Activated T-helper 9 cell treated with anti-CD3 and anti-CD28 coated beads, Interleukin-2, amount 50 U/mL, for 16 hours (primary cell): Measurements from ENCODE around the gene RPL10.
"Not testable (repeated sequence)": the region's sequence is repeated elsewhere in the genome, so short reads cannot be mapped to it uniquely, and the experiment has no call there.

ENCODE experiments used
- DNase-seq: peaks from one replicate; pipeline ENCODE4 v3.0.0-alpha.2; 2020; ENCODE audit warnings: low read depth

RPL10 gene

DNA sequence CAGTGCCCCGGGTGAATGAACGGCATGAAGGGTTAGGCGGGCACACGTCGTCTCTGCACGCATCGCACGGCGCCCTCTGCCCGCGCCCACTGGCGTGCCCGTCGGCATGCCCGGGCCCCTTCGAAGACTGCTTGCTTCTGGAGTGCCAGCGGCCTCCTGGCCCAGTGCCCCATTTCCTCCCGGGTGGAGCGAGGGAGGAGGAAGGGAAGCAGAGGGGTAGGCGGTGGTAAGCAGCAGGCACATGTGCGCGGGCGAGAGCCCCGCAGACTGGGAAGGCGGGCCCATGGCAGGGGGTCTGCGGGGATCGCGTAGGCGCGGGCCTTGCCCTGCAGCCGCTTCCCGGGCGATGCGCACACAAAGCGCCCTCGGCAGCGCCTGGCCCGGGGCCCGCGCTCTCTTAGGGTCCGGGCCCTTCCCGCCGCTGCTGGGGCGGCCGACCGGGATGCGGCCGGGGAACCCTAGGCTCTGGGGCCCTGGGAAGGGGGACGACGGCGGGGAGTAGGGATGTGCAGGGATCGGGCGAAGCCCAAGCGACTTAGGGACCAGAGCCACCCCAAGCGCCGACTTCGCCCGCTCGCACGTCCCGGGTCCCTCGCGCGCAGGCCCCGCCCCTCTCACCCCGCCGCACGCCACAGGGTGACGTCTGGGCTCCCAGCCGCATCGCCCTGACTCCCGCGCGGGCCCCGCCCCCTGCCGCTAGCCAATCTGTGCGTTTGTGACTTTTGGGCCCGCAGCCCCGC is 19.9 kb upstream of the RPL10 start:
- no peak for DNase-seq

DNA sequence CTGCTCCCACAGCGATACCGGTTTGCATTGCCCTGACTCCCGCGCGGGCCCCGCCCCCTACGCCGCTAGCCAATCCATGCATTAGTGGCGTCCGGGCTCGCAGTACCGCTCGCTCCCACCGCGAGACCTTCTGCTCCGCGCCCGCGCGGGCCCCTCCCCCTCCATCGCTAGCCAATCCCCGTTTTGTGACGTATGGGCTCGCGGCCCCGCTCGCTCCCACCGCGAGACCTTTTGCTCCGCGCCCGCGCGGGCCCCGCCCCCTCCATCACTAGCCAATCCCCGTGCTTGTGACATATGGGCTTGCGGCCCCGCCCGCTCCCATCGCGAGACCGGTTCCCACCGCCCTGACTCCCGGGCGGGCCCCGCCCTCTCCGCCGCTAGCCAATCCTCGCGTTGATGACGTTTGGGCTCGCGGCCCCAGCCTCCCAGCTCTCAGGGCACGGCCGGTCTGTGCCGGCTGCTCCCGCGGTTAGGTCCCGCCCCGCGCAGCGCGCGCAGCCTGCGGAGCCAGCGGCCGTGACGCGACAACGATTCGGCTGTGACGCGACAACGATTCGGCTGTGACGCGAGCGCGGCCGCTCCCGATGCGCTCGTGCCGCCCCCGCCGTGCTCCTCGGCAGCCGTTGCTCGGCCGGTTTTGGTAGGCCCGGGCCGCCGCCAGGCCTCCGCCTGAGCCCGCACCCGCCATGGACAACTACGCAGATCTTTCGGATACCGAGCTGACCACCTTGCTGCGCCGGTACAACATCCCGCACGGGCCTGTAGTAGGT is 19.2 kb upstream of the RPL10 start, which contains the start of gene EMD:
Gene EMD, plus strand, starts transcription at position 497 of the 770 bp plus-strand sequence. Its CDS starts 190 bp downstream, at position 687.
- peak; percentile 94 for DNase-seq

DNA sequence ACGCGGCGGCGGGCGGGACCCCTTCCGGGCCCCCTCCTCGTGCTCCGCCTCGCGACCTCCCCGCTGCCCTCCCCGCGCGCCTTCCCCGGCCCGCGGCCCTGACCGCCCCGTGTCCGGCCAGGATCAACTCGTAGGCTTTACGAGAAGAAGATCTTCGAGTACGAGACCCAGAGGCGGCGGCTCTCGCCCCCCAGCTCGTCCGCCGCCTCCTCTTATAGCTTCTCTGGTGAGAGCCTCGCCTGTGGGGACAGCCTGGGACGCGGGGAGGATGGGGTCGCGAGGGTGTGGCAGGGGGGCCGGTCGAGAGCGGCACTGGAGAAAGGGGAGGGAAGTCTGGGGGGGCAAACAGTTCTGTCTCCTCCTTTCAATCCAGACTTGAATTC is 18.6 kb upstream of the RPL10 start:
- DNase-seq, result no peak

DNA sequence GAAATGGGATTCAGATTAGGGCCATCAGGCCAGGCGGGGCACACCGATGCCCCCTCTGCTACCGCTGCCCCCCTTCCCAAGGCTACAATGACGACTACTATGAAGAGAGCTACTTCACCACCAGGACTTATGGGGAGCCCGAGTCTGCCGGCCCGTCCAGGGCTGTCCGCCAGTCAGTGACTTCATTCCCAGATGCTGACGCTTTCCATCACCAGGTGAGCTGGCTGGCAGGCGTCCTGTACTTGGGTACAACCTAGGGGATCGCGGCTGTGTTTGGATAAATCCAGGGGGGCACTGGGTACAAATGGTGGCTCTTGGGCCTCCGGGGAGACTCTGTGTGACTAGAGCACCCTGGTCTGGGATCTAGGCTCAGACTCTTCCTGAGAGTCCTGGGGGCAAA is 18.0 kb upstream of the RPL10 start:
- DNase-seq, result no peak

DNA sequence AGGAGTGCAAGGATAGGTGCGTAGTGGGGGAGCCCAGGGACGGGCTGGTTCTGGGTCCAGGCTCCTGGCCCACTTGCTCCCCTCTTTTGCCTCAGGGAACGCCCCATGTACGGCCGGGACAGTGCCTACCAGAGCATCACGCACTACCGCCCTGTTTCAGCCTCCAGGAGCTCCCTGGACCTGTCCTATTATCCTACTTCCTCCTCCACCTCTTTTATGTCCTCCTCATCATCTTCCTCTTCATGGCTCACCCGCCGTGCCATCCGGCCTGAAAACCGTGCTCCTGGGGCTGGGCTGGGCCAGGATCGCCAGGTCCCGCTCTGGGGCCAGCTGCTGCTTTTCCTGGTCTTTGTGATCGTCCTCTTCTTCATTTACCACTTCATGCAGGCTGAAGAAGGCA is 17.4 kb upstream of the RPL10 start:
- no peak for DNase-seq

DNA sequence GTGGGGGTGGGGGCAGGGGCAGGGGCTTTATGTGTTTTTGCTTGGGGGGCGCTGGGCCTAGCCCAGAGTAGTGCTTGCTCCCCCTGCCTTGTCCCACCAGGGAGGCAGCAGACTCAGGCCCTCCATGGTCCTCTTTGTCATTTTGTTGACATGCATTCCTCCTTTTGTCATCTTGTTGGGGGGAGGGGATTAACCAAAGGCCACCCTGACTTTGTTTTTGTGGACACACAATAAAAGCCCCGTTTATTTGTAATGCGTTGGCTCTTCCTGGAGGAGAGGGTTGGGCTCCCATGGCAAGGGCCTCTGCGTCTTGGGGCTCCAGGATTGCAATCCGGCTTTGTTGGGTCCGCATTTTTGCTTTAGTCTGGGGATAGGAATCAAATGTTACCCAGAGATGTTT is 16.9 kb upstream of the RPL10 start:
- DNase-seq, result no peak

DNA sequence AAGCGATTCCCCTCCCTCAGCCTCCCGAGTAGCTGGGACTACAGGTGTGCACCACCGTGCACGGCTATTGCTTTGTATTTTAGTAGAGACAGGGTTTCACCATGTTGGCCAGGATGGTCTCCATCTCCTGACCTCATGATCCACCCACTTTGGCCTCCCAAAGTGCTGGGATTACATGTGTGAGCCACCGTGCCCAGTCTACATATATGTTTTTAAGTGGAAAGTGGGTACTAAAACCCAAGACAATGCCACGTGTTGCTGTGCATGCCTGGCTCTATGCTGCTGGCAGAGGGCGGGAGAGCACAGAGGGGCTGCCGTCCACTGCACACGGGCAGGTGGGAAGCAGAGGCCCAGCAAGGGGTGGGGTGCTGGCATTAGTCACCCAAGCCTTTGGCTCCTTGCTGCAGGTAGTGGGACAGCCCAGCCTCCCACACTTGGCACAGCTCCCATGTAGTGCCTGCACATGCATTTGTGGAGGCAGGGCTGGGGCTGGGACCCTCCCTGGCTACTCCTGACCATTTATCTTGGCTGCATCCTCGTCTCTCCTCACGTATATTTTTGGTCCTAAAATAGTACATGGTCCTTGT is 15.6 kb upstream of the RPL10 start:
- no peak for DNase-seq

DNA sequence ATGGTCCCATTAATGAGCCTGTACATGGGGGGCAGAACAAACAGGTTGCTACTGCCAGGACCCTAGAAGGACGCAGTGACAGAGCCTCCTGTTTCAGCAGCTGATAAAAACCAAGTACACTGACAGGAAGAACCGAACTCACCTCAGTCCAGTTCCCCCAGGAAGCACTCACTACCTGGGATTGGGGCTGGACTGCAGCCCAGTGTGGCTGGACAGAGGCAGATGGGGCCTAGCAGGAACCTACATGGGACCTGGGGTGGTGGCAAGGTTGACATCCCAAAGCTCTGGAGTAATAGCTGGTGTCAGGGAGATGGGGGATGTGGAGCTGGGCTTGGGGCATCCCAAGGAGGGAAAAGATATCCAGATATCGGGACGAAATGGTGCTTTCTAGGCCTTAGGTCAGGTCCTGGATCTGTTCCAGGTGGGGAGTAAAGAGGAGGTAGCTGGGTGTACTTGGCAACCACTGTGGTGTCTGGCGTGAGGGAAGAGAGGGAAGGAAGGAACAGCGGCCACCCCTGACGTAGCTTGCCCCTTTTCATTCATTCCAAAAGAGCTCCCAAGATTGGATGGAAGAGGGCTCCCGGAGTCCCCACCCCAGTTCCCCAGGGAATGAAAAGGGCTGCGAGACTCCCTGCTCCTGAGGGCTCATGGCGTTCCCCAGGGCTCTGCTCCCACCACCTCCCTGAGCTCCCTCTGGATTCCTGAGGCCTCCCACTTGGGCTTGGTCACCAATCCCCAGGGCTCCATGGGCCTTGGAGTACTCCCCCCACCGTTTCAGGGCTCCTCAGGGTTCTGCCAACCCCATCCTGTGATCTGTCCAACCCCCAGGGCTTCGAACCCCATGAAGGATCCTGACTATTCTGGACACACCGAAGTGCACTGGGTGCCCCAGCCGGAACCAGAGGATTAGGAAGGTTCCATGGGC is 14.6 kb upstream of the RPL10 start:
- DNase-seq, result no peak

DNA sequence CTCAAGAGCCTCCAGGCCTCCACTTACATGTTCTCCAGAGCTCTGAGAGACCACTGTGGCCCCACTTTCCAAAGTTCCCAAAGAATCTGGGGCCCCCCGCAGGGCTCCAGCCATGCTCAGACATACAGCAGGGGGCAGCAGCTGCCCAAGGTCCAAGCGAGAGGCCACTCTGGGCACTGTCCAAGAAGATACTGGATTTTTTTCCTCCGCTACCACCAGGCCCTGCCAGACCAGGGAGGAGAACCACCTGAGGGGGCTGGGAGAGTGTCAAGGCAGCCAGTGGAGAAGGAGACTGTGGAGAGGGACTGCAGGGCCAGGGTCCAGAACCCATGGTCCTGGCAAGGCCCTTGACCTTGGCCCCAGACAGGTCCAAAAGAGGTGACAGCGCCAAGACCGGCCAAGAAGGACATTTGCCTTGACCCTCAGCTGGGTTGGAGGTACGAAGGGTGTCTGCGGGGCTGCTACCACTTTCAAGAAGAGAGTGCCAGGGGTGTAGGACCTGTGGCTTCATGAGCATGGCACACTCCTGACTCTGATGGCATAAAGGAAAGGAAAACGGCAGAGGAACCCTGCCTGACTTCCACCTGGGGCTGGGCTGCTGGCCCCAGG is 13.8 kb upstream of the RPL10 start:
- no peak for DNase-seq

DNA sequence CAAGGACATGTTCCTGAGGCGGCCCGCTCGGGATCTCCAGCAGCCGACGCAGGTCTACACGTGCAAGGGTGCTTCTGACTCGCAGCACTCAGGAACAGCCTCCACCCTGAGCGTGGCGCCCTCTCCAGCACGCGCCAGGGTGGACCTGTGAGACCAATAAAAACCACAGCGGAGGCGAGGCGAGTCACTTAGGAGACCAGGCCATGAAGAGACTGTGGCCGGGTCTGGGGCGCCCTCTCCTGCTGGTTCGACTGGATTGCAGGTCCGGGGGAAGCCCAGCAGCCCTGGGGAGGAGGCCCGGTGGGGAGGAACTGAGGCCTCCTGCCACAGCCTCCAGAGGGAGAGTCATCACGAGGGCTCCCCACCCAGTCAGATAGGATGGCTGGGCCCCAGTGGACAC is 10.1 kb upstream of the RPL10 start:
- DNase-seq, result not testable (repeated sequence)

DNA sequence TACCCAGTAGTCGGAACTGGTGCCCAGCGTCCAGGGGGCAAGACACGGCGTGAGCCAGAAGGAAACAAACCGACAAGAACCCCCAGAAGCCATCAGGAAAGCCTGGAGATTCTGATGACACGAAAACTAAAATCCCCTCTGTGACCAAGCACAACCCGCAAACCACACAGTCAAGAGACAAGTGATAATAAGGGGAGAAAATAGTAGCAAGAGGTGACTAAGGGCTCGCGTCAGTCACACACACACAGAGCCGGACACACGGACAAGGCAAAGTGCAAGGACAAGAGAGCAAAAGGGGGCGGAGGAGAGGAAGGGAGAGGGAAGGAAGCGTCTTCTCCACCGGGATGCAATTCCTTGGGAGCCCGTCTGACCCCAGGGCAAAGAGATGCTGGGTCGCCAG is 9.5 kb upstream of the RPL10 start:
- not testable (repeated sequence) for DNase-seq

DNA sequence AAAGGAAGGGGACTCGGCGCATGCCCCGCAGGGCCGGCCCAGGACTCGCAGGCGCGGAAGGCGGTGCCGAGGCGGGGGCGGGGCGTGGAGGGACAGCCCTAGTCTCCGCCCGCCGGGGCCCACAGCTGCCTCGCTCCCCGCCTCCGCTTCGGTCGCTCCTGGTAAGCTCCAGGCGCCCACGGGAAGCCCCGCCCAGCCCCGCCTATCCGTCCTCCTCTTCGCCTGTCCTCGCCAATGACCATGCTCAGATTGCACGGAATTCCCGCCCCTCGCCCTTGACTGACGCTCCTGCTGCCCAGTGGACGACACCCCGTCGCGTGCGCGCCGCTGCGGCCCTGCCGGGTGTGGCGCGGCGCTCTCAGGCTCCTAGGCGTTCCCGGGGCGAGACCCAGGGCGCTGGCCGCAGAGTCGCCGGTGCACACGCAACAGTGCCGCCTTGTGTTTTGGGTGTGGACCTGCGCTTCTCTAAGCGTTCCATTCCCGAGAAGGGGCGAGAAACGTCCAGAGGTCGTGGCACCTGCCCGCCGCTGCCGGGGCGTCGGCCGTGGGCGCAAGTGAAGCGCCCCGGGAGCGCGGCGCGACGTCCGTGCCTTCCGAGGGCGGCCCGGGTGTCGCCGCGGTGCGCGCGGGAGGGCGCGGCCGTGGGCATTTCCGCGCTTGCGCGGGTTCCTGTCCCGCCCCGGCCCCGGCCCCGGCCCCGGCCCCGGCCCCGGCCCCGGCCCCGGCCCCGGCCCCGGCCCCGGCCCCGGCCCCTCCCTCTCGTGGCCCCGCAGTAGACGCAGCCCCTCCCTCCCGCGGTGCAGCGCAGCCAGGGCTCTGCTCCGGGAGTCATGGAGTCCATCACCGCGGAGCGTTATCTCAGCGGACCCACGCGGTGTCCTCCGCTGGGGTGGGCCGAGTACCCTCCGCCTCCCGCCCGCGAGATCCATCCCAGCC is 8.1 kb upstream of the RPL10 start:
- DNase-seq, result not testable (repeated sequence)

DNA sequence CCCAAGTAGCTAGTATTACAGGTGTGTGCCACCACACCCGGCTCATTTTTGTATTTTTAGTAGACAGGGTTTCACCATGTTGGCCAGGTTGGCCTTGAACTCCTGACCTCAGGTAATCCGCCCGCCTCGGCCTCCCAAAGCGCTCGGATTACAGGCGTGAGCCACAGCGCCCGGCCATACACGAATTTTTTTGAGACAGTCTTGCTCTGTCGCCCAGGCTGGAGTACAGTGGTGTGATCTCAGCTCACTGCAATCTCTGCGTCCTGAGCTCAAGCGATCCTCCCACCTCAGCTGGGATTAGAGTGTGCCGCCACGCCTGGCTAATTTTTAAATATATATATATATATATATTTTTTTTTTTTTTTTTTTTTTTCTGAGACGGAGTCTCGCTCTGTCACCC is 1.8 kb upstream of the RPL10 start:
- DNase-seq, result not testable (repeated sequence)

DNA sequence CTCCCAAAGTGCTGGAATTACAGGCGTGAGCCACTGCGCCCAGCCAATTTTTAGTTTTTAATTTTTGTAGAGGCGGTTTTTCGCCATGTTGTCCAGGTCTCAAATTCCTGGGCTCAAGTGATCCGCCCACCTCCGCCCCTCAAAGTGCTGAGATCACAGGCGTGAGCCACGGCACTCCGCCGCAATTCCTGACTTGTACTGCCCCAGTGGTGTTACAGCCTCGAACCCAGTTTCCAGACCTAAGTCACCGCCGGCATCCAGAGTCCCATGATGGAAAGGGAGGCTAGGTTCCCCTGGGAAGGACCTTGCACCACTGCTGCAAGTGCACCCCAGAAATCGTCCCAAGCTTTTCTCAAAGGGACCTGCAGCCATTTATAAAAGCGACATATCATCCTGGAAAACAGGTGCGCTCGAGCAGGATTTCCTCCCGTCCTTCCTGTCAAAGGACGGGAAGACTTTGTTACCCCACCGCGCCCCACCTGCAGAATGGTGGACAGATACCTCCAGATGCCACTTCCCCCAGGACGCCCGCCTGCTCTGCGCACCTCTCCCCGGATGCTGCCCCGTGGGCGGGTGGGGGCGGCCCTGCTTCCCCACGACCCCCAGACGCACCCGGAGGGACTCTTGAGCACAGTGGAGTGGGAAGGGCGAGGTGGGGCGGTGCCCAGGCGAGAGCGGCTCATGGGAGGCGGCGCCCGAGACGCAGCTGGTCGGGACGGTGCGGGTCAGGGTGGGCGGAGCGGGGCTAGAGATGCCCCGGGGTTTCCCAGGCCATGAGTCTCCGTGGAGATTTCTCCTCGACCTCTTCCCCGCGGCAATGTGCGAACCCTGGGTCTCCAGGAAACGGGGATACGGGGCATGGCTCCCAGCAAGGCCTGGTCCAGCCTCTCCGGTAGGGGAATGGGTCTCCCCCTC is 947 bp upstream of the RPL10 start:
- DNase-seq, result peak; percentile 52

DNA sequence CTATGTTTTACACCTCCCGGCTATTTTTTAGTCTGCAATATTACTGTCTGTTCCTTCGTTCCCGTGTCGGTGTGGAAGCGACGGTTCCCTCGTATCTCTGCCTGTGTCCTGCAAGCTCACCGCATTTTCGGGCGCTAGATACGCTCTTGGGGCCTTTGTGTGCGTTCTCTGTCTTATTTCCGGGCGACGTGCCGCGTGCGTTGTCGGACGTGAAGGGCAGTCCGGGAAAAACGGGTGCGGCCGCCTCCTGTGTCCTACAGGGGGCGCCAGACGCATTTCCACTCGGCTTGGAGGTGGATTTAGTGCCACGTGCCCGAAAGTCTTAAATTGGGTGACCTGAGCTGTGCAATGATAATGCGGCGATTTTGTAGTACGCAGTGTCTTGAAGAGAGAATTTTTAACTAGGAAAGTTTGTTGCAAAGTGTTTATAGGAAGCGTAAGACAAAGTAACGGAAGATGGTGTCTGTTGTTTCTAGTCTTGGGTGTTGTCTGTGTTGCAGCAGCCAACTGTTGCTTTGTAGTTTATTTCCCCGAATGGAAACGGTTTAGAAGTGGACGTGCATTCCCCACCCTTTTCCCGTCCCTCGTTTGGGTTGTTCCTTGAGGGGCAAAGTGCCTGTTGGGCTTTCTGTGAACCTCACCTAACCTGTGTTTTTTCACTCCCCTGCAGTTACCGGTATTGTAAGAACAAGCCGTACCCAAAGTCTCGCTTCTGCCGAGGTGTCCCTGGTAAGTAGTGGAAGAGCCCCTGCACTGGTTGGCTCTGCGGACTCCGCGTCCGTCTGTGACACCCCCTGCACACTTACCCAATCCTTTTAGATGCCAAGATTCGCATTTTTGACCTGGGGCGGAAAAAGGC is 720 bp downstream of the RPL10 start:
- DNase-seq, result peak; percentile 75

DNA sequence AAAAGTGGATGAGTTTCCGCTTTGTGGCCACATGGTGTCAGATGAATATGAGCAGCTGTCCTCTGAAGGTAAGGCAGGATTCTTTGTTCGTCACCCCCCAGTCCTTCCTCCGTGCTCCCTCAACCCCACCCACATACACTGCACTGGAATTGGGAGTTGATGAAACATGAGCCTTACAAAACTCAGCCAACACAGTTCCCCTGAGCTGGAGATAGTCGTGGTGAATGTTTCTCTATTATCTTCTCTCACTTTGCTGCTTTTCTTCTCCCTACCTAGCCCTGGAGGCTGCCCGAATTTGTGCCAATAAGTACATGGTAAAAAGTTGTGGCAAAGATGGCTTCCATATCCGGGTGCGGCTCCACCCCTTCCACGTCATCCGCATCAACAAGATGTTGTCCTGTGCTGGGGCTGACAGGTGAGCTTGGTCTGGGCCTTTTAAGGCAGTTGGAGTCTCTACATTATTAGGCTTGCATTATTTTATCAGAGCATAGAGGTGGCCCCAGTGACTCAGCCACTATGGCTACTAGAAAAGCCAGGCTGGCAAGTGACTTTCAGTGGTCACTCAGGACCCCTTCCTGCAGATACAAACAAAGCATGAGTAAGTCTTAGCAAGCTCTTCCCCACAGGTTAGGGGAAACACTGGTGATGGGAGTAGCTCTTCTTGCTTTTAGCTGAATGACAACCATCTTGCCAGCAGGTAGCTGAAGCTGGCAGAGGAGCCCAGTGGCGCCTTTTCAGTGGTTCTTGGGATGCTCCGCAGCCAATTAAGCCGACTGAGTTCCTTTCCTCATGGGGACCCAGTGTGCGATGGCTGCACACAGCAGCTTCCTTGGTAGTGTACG is 1.6 kb downstream of the RPL10 start:
- no peak for DNase-seq

DNA sequence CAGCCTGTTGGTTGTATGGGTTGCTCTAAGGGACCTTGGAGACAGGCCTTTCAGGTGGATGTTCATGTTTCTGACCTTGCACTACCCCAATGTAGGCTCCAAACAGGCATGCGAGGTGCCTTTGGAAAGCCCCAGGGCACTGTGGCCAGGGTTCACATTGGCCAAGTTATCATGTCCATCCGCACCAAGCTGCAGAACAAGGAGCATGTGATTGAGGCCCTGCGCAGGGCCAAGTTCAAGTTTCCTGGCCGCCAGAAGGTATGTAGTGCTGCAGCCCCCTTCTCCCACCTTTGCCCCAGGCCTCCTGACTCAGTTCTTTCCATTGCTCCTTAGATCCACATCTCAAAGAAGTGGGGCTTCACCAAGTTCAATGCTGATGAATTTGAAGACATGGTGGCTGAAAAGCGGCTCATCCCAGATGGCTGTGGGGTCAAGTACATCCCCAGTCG is 2.2 kb downstream of the RPL10 start:
- not testable (repeated sequence) for DNase-seq
